Lower leg skin (tissue), 3 donors: ENCODE data around the gene PJA1.

ENCODE experiments used
- POLR2A ChIP-seq, 2 donors: fragments of 450-650 bp; IDR thresholded peaks; one replicate each; pipeline ENCODE4 v1.6.1; 2016 to 2017; ENCODE audit warnings: antibody characterized with exemption in 2 of 2, mild to moderate bottlenecking in 1 of 2, moderate library complexity in 1 of 2
- TF ChIP-seq, protein P1 (sequence below), 3 donors: fragments of 450-650 bp; IDR thresholded peaks; one replicate each; pipeline ENCODE4 v1.5.1; 2016; ENCODE audit warnings: antibody characterized with exemption in 3 of 3, mild to moderate bottlenecking in 3 of 3, moderate library complexity in 2 of 3

DNA sequence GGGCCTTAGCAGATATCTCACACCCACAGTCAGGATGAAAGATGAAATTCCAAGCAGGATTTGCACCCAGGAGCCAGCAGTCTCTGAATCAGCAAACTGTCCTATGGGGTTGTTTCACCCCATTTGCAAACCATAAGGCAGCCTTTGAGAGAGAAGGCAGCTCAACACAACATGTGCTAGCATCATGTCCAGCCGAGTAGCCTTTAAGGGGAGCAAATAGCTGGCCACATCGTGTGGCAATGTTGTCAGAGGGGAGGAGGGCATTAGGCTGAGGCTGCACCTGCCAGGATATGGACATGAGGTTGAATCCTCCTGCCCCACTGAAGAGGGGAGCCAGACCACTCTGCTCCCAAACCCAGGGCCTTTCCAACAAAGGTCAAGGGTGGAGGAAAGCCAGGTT lies 20.6 kb upstream of the PJA1 start:
- no peak for TF ChIP-seq POLR2A (IDR thresholded peaks at IDR 0.05)
- TF ChIP-seq, protein P1, sequence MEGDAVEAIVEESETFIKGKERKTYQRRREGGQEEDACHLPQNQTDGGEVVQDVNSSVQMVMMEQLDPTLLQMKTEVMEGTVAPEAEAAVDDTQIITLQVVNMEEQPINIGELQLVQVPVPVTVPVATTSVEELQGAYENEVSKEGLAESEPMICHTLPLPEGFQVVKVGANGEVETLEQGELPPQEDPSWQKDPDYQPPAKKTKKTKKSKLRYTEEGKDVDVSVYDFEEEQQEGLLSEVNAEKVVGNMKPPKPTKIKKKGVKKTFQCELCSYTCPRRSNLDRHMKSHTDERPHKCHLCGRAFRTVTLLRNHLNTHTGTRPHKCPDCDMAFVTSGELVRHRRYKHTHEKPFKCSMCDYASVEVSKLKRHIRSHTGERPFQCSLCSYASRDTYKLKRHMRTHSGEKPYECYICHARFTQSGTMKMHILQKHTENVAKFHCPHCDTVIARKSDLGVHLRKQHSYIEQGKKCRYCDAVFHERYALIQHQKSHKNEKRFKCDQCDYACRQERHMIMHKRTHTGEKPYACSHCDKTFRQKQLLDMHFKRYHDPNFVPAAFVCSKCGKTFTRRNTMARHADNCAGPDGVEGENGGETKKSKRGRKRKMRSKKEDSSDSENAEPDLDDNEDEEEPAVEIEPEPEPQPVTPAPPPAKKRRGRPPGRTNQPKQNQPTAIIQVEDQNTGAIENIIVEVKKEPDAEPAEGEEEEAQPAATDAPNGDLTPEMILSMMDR (IDR thresholded peaks at IDR 0.05) = no peak
